HCT116 (cell line): Measurements from ENCODE around the gene ITIH3. TPM values are rescaled to one million over a fixed set of nuclear protein-coding genes. Genes with fewer than 3 reads are reported as not detected.
A peak's percentile ranks its signal among the peaks of the same experiment; 100 is the strongest.

ENCODE experiments used
- ATAC-seq: fragments of 200-7000 bp; cut with Tn5 transposase; 2 replicates; pipeline ENCODE4 v1.9.1; 2020; ENCODE audit warnings: mild to moderate bottlenecking, moderate library complexity
- Bru-seq: library from RNA; stranded (reverse); fragments of 400-500 nt; gene quantifications from one replicate; lab custom pipeline; 2021; lab: Mats Ljungman, UMichigan
- BruChase-seq, 2 experiments: library from RNA; stranded (reverse); fragments of 400-500 nt; gene quantifications; one replicate each; lab custom pipeline; 2021; lab: Mats Ljungman, UMichigan
- BruUV-seq: library from RNA; stranded (reverse); fragments of 400-500 nt; replicated peaks from 2 replicates; lab custom pipeline; 2021; lab: Mats Ljungman, UMichigan
- CTCF ChIA-PET: fragments of 300-600 bp; sonication (Branson Sonifier 250); formaldehyde crosslinking; loops from one replicate; lab custom pipeline; 2021; ENCODE audit warnings: antibody characterized with exemption; lab: Charles Lee
- POLR2A ChIA-PET: fragments of 300-600, 350-600 bp; sonication (Branson Sonifier 250); formaldehyde crosslinking; loops from one replicate; lab custom pipeline; 2021; ENCODE audit warnings: antibody characterized with exemption; lab: Charles Lee
- RAD21 ChIA-PET, 2 experiments: fragments of 300-600 bp; sonication (Branson Sonifier 250); formaldehyde crosslinking; loops; one replicate each; lab custom pipeline; 2023; ENCODE audit warnings: low total read pairs in 2 of 2; ENCODE audit not compliant: uncharacterized antibody in 2 of 2, unreplicated experiment in 2 of 2, low non-redundant PET in 1 of 2; lab: Charles Lee
- DNase-seq: peaks from one replicate; pipeline ENCODE4 v3.0.0-alpha.2; 2010; ENCODE audit warnings: low read depth, low spot score
- H2AFZ ChIP-seq: fragments of 200-600 bp; shearing (Covaris generic), sonication (generic); 2 replicates; pipeline ENCODE4 v1.6.1; 2017; ENCODE audit warnings: low read depth, mixed run types, mixed read lengths, antibody characterized with exemption, low read length; ENCODE audit not compliant: poor library complexity, severe bottlenecking
- H3K27ac ChIP-seq: 2 replicates; pipeline ENCODE4 v1.5.1; 2012; ENCODE audit warnings: low read depth, low read length
- H3K27me3 ChIP-seq: fragments of 200-600 bp; sonication (generic); 2 replicates; pipeline ENCODE4 v1.6.1; 2016; ENCODE audit warnings: mixed run types, low read length, mixed read lengths; ENCODE audit not compliant: insufficient read depth
- H3K36me3 ChIP-seq, 2 experiments: fragments of 200-500 bp in 1 of 2; fragments of 200-600 bp in 1 of 2; sonication (Bioruptor generic) in 1 of 2; sonication (generic) in 1 of 2; 2 replicates each; pipeline versions ENCODE4 v1.5.1 to v1.6.1; 2014 to 2016; ENCODE audit warnings: low read length in 2 of 2, inconsistent platforms in 1 of 2, mixed read lengths in 1 of 2, mixed run types in 1 of 2; ENCODE audit not compliant: insufficient read depth in 2 of 2, control insufficient read depth in 1 of 2
- H3K4me1 ChIP-seq, 2 experiments: fragments of 200-600 bp in 1 of 2; sonication (generic) in 1 of 2; 2 replicates each; pipeline versions ENCODE4 v1.5.1 to v1.6.1; 2012 to 2017; ENCODE audit warnings: low read length in 2 of 2, inconsistent platforms in 1 of 2, mild to moderate bottlenecking in 1 of 2, mixed read lengths in 1 of 2, mixed run types in 1 of 2, moderate library complexity in 1 of 2; ENCODE audit not compliant: insufficient read depth in 2 of 2, control insufficient read depth in 1 of 2
- H3K4me2 ChIP-seq: fragments of 200-600 bp; sonication (generic); 2 replicates; pipeline ENCODE4 v1.6.1; 2017; ENCODE audit warnings: mixed run types, low read length, mixed read lengths
- H3K4me3 ChIP-seq, 2 experiments: fragments of 200-600 bp in 1 of 2; sonication (generic) in 1 of 2; replicated peaks in 1 of 2; 2 replicates each; pipeline ENCODE4 v1.5.1; 2011 to 2016; ENCODE audit warnings: low read length in 2 of 2, control low read depth in 1 of 2, low read depth in 1 of 2, mild to moderate bottlenecking in 1 of 2, mixed read lengths in 1 of 2, mixed run types in 1 of 2
- H3K79me2 ChIP-seq: fragments of 200-600 bp; sonication (generic); 2 replicates; pipeline ENCODE4 v1.6.1; 2017; ENCODE audit warnings: mild to moderate bottlenecking, mixed run types, low read length, moderate library complexity, mixed read lengths; ENCODE audit not compliant: insufficient read depth
- H3K9ac ChIP-seq: fragments of 200-600 bp; sonication (generic); 2 replicates; pipeline ENCODE4 v1.6.1; 2016; ENCODE audit warnings: low read length, mixed read lengths
- H3K9me2 ChIP-seq: fragments of 200-600 bp; sonication (generic), shearing (Covaris generic); 2 replicates; pipeline ENCODE4 v1.6.1; 2017; ENCODE audit warnings: mixed run types, mild to moderate bottlenecking, moderate library complexity; ENCODE audit not compliant: insufficient read depth
- H3K9me3 ChIP-seq, 2 experiments: fragments of 200-500 bp in 1 of 2; fragments of 200-600 bp in 1 of 2; sonication (Bioruptor generic) in 1 of 2; sonication (generic) in 1 of 2; 2 replicates each; pipeline ENCODE4 v1.6.1; 2014 to 2017; ENCODE audit warnings: low read length in 2 of 2, mixed read lengths in 2 of 2, inconsistent platforms in 1 of 2, low read depth in 1 of 2, mild to moderate bottlenecking in 1 of 2, mixed run types in 1 of 2, moderate library complexity in 1 of 2; ENCODE audit not compliant: control insufficient read depth in 1 of 2, insufficient read depth in 1 of 2
- H4K20me1 ChIP-seq: fragments of 200-600 bp; sonication (generic), shearing (Covaris generic); 2 replicates; pipeline ENCODE4 v1.6.1; 2017; ENCODE audit warnings: mixed run types, mild to moderate bottlenecking, moderate library complexity; ENCODE audit not compliant: insufficient read depth
- CBX3 ChIP-seq: IDR thresholded peaks from 2 replicates; pipeline ENCODE4 v1.6.1; 2012; ENCODE audit warnings: low read depth
- CEBPB ChIP-seq: IDR thresholded peaks from 2 replicates; pipeline ENCODE4 v1.6.1; 2012; ENCODE audit warnings: low read depth
- CTCF ChIP-seq, 3 experiments: fragments of 200-600 bp in 1 of 3; sonication (generic) in 1 of 3; IDR thresholded peaks in 2 of 3; conservative IDR thresholded peaks in 1 of 3; 2 replicates each; pipeline ENCODE4 v1.5.1; 2012 to 2017; ENCODE audit warnings: low read depth in 2 of 3, low read length in 2 of 3, antibody characterized with exemption in 1 of 3, borderline replicate concordance in 1 of 3, control low read depth in 1 of 3, mild to moderate bottlenecking in 1 of 3, mixed read lengths in 1 of 3, mixed run types in 1 of 3, moderate library complexity in 1 of 3; ENCODE audit not compliant: insufficient read depth in 1 of 3
- ELF1 ChIP-seq: IDR thresholded peaks from 2 replicates; pipeline ENCODE4 v1.6.1; 2012; ENCODE audit warnings: low read depth, borderline replicate concordance
- EZH2 ChIP-seq: fragments of 200-600 bp; sonication (generic); IDR thresholded peaks from 2 replicates; pipeline ENCODE4 v1.6.1; 2017; ENCODE audit warnings: antibody characterized with exemption, mixed run types
- EZH2phosphoT487 ChIP-seq: fragments of 200-600 bp; IDR thresholded peaks from 2 replicates; pipeline ENCODE4 v1.6.1; 2018; ENCODE audit warnings: antibody characterized with exemption, borderline replicate concordance
- JUND ChIP-seq: IDR thresholded peaks from 2 replicates; pipeline ENCODE4 v1.6.1; 2012
- POLR2A ChIP-seq: IDR thresholded peaks from 2 replicates; pipeline ENCODE4 v1.7.0; 2011; ENCODE audit warnings: borderline replicate concordance; ENCODE audit not compliant: insufficient read depth, insufficient read length; ENCODE audit errors: extremely low read depth
- REST ChIP-seq: IDR thresholded peaks from 2 replicates; pipeline ENCODE4 v1.6.1; 2012; ENCODE audit warnings: low read depth
- SIN3A ChIP-seq: IDR thresholded peaks from 2 replicates; pipeline ENCODE4 v1.6.1; 2012; ENCODE audit warnings: low read depth
- SRF ChIP-seq: IDR thresholded peaks from 2 replicates; pipeline ENCODE4 v1.6.1; 2012; ENCODE audit warnings: low read depth
- TCF7L2 ChIP-seq: IDR thresholded peaks from 2 replicates; pipeline ENCODE4 v1.7.0; 2011; ENCODE audit warnings: borderline replicate concordance, inconsistent platforms; ENCODE audit not compliant: insufficient read depth, insufficient read length; ENCODE audit errors: extremely low read depth
- YY1 ChIP-seq: IDR thresholded peaks from 2 replicates; pipeline ENCODE4 v1.6.1; 2011; ENCODE audit warnings: low read length, low read depth, moderate library complexity, mild to moderate bottlenecking; ENCODE audit not compliant: insufficient replicate concordance; ENCODE audit errors: extremely low read depth
- intact Hi-C: fragments of 100-400 bp; cut with micrococcal nuclease; formaldehyde crosslinking; loops from 2 replicates; pipeline ENCODE4 v1.10.0; 2022
- long read RNA-seq: library from polyadenylated mRNA; unstranded; transcript quantifications from one replicate; pipeline ENCODE4 v2.0.0, GENCODE V29; 2021; ENCODE audit not compliant: unreplicated experiment
- polyA plus RNA-seq: library from polyadenylated mRNA; unstranded; fragments of >200 nt; gene quantifications from 2 replicates; pipeline ENCODE4 v1.2.1, GENCODE V29; 2012; ENCODE audit warnings: missing spikeins
- total RNA-seq: library from RNA; stranded (reverse); gene quantifications from one replicate; pipeline ENCODE4 v1.2.1, GENCODE V29; 2021; ENCODE audit not compliant: unreplicated experiment

Gene ITIH3
- 0.44 TPM for total RNA-seq
- polyA plus RNA-seq = 0.08 TPM in 1 of 2 replicates, not detected in the other
- not detected for Bru-seq, nascent RNA
- BruChase-seq, experiment 1, labeled RNA remaining after a 6-hour chase = percentile 9 among the genes with signal in this experiment
- BruChase-seq, experiment 2, labeled RNA remaining after a 2-hour chase = not detected
- long read RNA-seq = 0 reads

GRCh38 chr3:52794612-52795099 lies at the start of gene ITIH3:
ITIH3 (plus strand) TSS chr3:52794796; CDS start chr3:52794804, 8 bp downstream.
- no peaks in the 10 kb centered on the region for H3K9me2 ChIP-seq
- no peaks in the 10 kb centered on the region for H3K27me3 ChIP-seq
- ChIA-PET POLR2A (no interaction called here), CTCF (no interaction called here), RAD21 (no interaction called here)
- peaks cover 0 to 7% of the 10 kb centered on the region in 2 experiments; a peak in 1 of 4 replicates for H3K4me1 ChIP-seq
- no peak within 1 kb of the TSS for H2AFZ ChIP-seq
- H3K9ac ChIP-seq = no peak within 1 kb of the TSS
- no peak within 1 kb of the TSS for H3K27ac ChIP-seq
- no peak for ATAC-seq
- BruUV-seq = no TSS peak
- H3K36me3 ChIP-seq = no peaks in the 10 kb centered on the region
- H3K4me2 ChIP-seq = no peak within 1 kb of the TSS
- DNase-seq = no peak
- H3K79me2 ChIP-seq = no peaks in the 10 kb centered on the region
- no peaks in the 10 kb centered on the region for H3K9me3 ChIP-seq
- TF ChIP-seq ELF1 (no peak), SIN3A (no peak), TCF7L2 (no peak), EZH2 (no peak), EZH2phosphoT487 (no peak), CBX3 (no peak), JUND (no peak), POLR2A (no peak), REST (no peak), CTCF (IDR thresholded peaks at IDR 0.05 in 2 of 3, conservative IDR thresholded peaks at IDR 0.05 in 1 of 3; ENCODE audit: borderline replicate concordance in 1 of 3, insufficient read depth in 1 of 3, low read depth in 2 of 3, low read length in 2 of 3) (no peak), YY1 (no peak), CEBPB (no peak), SRF (no peak)
- intact Hi-C loops = no loop called here
- no peak within 1 kb of the TSS for H3K4me3 ChIP-seq
- no peaks in the 10 kb centered on the region for H4K20me1 ChIP-seq
